NB4 (cell line): ENCODE measurements around the gene GFY.

Experiments
- MYC ChIP-seq: IDR thresholded peaks from 2 replicates; pipeline ENCODE4 v1.6.1; 2011; ENCODE audit warnings: low read depth, low read length
- POLR2A ChIP-seq: IDR thresholded peaks from 2 replicates; pipeline ENCODE4 v1.6.1; 2011; ENCODE audit warnings: mild to moderate bottlenecking; ENCODE audit not compliant: insufficient read length; ENCODE audit errors: extremely low read depth
- TF ChIP-seq, protein P1 (sequence below): IDR thresholded peaks from one replicate; pipeline ENCODE4 v1.5.1; 2012; ENCODE audit warnings: low read depth, low read length

DNA sequence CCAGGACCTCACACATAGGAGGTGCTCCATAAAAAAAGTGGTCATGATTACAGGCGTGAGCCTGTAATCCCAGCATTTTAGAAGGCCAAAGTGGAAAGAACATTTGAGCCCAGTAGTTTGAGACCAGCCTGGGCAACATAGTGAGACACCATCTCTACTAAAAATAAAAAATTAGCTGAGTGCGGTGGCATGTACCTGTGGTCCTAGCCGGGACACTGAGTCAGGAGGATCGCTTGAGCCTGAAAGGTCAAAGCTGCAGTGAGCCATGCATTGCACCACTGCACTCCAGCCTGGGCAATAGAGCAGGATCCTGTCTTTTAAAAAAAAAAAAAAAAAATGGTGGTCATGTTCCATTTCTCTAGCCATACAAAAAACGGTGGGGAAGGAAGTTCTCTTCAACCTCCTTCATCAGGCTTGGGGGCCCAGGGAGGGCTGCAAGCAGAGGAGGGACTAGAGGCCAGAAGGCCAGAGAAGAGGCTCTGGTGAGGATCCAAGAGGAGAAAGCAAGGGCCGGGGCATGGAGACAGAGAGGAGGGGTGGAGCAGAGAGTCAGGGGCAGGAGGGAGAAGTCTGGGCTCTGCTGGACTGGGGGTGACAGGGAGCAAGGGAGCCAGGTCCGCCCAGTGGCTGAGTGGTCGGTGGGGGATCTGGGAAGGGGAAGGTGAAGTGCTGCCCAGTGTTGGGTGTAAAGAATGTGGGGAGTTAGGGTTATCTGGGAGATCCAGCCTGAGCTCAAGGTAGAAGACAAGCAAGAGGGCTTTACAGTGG, 28.3 kb upstream of the GFY start:
- TF ChIP-seq POLR2A (no peak), MYC (no peak)
- TF ChIP-seq, protein P1, sequence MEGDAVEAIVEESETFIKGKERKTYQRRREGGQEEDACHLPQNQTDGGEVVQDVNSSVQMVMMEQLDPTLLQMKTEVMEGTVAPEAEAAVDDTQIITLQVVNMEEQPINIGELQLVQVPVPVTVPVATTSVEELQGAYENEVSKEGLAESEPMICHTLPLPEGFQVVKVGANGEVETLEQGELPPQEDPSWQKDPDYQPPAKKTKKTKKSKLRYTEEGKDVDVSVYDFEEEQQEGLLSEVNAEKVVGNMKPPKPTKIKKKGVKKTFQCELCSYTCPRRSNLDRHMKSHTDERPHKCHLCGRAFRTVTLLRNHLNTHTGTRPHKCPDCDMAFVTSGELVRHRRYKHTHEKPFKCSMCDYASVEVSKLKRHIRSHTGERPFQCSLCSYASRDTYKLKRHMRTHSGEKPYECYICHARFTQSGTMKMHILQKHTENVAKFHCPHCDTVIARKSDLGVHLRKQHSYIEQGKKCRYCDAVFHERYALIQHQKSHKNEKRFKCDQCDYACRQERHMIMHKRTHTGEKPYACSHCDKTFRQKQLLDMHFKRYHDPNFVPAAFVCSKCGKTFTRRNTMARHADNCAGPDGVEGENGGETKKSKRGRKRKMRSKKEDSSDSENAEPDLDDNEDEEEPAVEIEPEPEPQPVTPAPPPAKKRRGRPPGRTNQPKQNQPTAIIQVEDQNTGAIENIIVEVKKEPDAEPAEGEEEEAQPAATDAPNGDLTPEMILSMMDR = no peak
